GM19035 (cell line): ENCODE results near the gene HHIPL1.
"Not testable (repeated sequence)": the region's sequence is repeated elsewhere in the genome, so short reads cannot be mapped to it uniquely, and the experiment has no call there.

ENCODE experiments used
- ATAC-seq: cut with Tn5 transposase; IDR thresholded peaks from one replicate; pipeline ENCODE4 v1.9.1; 2021; ENCODE audit not compliant: unreplicated experiment

HHIPL1 gene

GRCh38 chr14:99633141-99633540 is 11.8 kb upstream of the HHIPL1 start:
- ATAC-seq = no peak

GRCh38 chr14:99633918-99634317 is 11.0 kb upstream of the HHIPL1 start:
- ATAC-seq = no peak

GRCh38 chr14:99634443-99634842 is 10.5 kb upstream of the HHIPL1 start:
- ATAC-seq = no peak

- ATAC-seq = no peak
These were observed 9.8 kb upstream of the HHIPL1 start for GRCh38 chr14:99635116-99635515.

GRCh38 chr14:99636487-99636886 is 8.4 kb upstream of the HHIPL1 start:
- ATAC-seq = no peak

- no peak for ATAC-seq
These were observed 7.3 kb upstream of the HHIPL1 start for GRCh38 chr14:99637624-99638023.

GRCh38 chr14:99642771-99643170 is 2.2 kb upstream of the HHIPL1 start:
- ATAC-seq = not testable (repeated sequence)

- ATAC-seq = no peak
These were observed 1.6 kb upstream of the HHIPL1 start for GRCh38 chr14:99643343-99643742.

- no peak for ATAC-seq
These were observed 818 bp upstream of the HHIPL1 start for GRCh38 chr14:99644035-99644587.

GRCh38 chr14:99645545-99646505 is 896 bp downstream of the HHIPL1 start:
- no peak for ATAC-seq

GRCh38 chr14:99647411-99647810 is 2.5 kb downstream of the HHIPL1 start:
- ATAC-seq = no peak

- no peak for ATAC-seq
These were observed 3.3 kb downstream of the HHIPL1 start for GRCh38 chr14:99648027-99648784.

- no peak for ATAC-seq
These were observed 4.3 kb downstream of the HHIPL1 start for GRCh38 chr14:99649219-99649618.

- no peak for ATAC-seq
These were observed 4.7 kb downstream of the HHIPL1 start for GRCh38 chr14:99649643-99650042.

GRCh38 chr14:99650189-99650588 is 5.3 kb downstream of the HHIPL1 start:
- no peak for ATAC-seq

GRCh38 chr14:99651953-99652746 is 7.2 kb downstream of the HHIPL1 start:
- no peak for ATAC-seq

- ATAC-seq = no peak
These were observed 9.5 kb downstream of the HHIPL1 start for GRCh38 chr14:99654235-99654985.

GRCh38 chr14:99655521-99655920 is 10.6 kb downstream of the HHIPL1 start:
- no peak for ATAC-seq

- no peak for ATAC-seq
These were observed 11.2 kb downstream of the HHIPL1 start for GRCh38 chr14:99656171-99656570.

GRCh38 chr14:99657645-99658155 is 12.8 kb downstream of the HHIPL1 start:
- ATAC-seq = no peak
